ENCODE data around the gene CDH15.
"Not testable (repeated sequence)": the region's sequence is repeated elsewhere in the genome, so short reads cannot be mapped to it uniquely, and the experiment has no call there.

Gene CDH15

DNA sequence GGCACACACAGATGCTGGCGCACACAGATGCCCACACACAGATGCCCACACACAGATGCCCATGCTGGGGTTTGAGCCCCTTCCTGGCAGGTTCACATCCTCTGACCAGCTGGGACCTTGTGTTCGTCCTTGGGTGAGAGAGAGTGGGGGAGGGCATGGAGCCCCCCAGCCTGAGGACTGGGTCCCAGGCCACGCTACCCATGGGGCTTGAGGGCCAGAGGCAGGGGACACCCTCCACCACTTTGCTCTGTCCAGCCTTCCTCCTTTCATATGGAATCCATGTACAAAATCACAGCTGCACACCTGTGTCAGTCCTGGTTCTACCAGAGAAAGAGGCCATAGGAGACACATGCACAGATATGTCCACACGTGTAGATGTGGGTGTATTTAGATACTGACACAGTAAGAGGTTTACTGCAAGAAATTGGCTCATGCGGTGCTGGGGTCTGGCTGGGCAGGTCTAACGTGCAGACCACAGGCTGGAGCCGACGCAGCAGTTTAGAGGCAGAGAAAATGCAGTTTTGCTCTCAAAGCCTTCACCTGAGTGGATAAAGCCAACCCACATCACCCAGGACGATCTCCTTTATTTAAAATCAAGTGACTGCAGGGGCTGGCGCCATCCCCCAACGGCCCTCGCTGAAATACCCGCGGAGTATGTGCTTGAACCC is 17.9 kb downstream of the CDH15 start:
- no peak for FAIRE-seq

DNA sequence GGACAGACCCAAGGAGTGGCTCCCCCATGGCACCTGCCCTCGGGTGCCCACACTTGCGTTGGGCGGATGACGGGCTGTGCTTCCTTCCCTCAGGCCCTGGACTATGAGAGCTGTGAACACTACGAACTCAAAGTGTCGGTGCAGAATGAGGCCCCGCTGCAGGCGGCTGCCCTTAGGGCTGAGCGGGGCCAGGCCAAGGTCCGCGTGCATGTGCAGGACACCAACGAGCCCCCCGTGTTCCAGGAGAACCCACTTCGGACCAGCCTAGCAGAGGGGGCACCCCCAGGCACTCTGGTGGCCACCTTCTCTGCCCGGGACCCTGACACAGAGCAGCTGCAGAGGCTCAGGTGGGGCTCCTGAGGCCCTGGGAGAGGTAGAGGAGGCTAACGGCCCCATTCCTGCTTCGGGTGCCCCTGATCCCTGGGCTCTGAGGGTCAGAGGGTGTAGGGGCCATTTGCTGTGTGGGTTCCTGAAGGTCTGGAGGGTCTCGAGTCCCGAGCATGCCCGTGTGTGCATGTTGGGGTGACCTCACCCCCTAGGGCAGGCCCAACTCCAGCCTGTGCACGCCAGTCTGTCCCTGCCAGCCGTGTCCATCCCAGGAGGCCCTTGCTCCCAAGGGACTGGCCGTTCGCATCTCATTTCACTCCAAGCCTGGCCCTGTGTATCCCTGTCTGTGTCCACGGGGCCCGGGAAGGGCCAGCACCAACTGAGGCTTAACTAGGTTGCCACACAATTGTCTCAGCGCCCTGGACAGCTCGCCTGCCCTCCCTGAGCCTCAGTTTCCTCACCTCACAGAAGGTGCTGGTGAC is 18.8 kb downstream of the CDH15 start:
- no peak for FAIRE-seq

DNA sequence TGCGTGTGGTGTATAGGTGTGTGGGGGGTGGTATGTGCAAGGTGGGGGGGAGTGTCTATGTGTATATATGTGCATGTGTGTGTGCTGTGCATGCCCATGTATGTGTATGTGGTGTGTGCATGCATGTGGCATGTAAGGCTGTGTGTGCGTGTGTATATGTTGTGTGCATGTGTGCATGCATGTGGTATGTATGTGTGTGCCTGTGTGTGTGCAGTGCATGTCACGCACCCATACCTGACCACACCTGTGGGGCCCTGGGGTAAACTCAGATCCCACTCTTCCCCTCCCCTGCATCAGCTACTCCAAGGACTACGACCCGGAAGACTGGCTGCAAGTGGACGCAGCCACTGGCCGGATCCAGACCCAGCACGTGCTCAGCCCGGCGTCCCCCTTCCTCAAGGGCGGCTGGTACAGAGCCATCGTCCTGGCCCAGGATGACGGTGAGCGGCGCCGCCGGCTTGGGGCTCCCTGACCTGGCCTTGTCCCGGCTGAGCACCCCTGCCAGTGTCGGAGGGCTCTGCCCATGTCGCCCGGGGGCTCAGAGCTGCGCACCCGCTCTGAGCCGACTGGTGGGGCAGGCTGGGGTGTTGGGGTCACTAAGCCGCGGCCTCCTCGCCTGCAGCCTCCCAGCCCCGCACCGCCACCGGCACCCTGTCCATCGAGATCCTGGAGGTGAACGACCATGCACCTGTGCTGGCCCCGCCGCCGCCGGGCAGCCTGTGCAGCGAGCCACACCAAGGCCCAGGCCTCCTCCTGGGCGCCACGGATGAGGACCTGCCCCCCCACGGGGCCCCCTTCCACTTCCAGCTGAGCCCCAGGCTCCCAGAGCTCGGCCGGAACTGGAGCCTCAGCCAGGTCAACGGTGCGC is 19.7 kb downstream of the CDH15 start:
- no peak for FAIRE-seq

DNA sequence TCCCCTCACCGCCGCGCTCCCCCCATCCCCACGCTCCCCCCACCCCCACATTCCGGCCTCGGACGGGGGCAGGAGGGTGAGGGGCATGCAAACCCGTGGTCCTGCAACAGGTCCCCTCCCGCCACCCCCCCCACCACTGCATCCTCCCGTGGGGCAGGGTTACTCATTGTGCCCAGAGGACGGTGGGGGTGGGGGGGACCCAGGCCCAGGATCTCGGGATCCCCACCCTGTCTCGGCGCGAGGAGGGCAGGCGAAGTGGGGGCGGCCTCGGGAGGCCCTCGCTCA is 20.3 kb downstream of the CDH15 start:
- FAIRE-seq: no peak

DNA sequence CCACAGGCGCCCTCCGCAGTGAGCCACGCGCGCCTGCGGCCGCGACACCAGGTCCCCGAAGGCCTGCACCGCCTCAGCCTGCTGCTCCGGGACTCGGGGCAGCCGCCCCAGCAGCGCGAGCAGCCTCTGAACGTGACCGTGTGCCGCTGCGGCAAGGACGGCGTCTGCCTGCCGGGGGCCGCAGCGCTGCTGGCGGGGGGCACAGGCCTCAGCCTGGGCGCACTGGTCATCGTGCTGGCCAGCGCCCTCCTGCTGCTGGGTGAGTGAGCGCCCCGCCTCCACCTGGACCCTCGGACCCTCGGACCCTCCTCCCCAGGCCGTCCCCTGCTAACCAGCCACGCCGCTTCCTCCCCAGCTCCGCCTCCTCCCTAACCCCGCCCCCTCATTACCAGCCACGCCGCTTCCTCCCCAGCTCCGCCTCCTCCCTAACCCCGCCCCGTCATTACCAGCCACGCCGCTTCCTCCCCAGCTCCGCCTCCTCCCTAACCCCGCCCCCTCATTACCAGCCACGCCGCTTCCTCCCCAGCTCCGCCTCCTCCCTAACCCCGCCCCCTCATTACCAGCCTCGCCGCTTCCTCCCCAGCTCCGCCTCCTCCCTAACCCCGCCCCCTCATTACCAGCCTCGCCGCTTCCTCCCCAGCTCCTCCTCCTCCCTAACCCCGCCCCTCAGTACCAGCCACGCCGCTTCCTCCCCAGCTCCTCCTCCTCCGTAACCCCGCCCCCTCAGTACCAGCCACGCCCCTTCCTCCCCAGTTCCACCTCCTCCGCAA is 20.8 kb downstream of the CDH15 start:
- FAIRE-seq: not testable (repeated sequence)

DNA sequence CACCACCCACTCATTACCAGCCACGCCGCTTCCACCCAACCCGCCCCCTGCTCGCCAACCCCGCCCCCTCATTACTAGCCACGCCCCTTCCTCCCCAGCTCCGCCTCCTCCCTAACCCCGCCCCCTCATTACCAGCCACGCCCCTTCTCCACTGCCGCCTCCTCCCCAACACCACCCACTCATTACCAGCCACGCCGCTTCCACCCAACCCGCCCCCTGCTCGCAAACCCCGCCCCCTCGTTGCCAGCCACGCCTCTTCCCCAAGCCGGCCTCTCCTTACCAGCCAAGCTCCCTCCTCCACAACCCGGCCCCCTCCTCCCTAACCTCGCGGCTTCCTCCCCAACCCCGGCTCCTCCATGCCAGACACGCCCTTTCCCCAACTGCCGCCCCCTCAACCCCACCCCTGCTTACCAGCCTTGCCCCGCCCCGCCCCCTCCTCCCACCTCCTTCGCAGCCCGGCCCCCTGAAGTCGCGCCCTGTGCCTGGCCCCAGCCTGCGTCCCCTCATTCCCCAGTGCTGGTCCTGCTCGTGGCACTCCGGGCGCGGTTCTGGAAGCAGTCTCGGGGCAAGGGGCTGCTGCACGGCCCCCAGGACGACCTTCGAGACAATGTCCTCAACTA is 21.5 kb downstream of the CDH15 start:
- no peak for FAIRE-seq

DNA sequence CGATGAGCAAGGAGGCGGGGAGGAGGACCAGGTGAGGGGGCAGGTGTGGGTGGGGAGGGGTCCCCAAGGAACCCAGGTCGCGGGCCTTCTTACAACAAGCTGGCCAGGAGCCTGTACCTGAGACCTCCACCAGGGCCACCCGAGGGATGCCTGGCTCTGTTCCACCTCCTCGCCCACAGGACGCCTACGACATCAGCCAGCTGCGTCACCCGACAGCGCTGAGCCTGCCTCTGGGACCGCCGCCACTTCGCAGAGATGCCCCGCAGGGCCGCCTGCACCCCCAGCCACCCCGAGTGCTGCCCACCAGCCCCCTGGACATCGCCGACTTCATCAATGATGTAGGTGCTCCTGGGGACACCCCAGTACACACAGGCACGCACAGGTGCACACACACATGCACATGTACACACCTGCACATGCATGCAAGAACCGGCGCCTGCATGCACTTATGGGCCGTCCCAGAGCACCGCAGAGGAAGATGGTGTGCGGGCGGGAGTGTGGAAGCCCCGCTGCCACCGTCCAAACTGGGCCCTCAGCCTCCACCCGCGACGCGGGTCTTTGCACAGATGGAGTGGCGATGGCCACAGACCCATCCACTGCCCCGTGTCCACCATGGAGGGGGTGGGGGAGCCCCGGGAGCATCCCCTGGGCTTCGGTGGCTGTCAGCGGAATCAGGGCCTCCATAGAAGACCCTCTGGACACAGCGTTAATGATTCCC is 22.2 kb downstream of the CDH15 start:
- no peak for FAIRE-seq

DNA sequence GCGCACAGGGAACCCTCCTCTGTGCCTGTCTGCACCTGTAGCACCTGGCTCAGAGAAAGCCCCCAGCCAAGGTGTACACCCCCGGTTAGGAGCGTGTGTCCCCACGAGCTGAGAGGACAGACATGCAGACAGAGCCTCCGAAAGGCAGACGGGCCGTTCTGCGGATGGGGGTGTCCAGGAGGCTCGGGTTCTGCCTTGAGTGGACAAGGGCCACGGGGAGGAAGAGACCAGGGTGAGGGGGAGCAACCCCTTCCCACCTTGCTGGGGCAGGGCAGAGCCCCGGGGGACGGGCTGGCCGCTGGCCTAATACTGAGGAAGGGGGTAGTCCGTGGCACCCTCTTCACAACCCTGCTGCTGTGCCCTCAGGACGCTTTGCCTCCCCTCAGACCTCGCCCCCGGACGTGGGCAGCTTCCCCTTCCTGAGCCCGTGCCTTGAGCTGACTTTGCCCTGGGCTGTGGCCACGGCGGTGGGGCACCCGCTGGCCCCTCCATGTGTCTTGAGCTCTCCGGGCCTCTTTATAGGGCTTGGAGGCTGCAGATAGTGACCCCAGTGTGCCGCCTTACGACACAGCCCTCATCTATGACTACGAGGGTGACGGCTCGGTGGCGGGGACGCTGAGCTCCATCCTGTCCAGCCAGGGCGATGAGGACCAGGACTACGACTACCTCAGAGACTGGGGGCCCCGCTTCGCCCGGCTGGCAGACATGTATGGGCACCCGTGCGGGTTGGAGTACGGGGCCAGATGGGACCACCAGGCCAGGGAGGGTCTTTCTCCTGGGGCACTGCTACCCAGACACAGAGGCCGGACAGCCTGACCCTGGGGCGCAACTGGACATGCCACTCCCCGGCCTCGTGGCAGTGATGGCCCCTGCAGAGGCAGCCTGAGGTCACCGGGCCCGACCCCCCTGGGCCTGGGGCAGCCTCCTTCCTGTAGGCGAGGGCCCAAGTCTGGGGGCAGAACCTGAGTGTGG is 23.1 kb downstream of the CDH15 start:
- FAIRE-seq: no peak

DNA sequence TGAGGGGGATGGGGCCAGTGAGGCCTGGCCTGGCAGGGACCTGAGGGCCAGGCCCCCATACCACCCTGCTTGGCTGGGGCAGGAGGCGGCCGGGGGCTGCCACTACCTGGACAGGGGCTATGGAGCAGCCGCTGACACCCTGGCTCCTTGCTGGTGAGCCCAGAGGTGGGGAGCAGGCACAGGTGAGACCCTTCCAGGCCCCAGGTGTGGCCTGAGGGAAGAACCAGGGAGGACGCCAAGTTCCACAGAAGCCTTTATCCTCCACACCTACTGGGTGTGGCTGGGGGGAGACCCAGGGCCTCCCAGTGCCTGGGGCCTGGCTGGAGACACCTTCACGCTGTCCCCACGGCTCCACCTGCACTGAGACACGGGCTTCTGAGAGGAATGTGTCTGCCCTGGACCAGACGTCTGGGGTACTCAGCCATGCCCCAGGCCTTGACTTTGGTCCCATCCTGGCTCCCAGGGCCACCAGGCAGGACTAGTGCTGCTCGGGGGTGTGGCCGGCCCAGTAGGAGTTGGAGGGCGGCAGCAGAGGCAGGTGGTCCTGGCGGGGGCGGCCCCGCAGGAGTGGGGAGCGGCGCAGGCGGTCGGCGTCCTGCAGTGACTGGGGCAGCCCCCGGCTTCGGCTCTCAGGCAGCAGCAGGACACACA is 24.1 kb downstream of the CDH15 start:
- FAIRE-seq: no peak

DNA sequence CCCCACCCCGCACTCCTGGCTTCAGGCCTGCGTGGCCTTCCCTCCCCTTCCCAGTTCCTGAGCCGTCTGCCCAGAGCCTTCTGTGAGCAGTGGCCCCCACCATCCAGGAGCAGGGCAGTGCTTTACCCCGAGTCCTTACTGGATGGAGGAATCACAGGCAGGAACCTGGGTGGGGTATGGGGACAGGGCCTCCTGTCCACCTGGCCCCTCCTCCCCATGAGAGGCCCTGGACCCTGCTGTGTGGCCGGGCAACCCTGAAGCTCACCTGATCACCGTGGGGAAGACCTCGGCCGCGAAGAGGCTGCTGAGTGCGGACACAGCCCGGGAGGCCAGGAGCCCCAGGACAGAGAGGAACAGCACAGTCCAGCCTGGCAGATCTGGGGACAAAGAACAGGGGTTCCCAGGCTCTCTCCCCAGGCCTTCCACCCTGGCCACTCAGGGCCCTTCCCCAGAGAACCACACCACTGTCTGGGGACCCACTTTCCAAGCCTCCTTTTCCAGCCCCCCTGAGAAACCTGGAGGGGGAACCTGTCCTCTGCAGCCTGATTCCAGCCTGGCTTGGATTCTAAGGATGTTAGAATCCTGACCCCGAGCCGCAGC is 25.6 kb downstream of the CDH15 start:
- FAIRE-seq: no peak

DNA sequence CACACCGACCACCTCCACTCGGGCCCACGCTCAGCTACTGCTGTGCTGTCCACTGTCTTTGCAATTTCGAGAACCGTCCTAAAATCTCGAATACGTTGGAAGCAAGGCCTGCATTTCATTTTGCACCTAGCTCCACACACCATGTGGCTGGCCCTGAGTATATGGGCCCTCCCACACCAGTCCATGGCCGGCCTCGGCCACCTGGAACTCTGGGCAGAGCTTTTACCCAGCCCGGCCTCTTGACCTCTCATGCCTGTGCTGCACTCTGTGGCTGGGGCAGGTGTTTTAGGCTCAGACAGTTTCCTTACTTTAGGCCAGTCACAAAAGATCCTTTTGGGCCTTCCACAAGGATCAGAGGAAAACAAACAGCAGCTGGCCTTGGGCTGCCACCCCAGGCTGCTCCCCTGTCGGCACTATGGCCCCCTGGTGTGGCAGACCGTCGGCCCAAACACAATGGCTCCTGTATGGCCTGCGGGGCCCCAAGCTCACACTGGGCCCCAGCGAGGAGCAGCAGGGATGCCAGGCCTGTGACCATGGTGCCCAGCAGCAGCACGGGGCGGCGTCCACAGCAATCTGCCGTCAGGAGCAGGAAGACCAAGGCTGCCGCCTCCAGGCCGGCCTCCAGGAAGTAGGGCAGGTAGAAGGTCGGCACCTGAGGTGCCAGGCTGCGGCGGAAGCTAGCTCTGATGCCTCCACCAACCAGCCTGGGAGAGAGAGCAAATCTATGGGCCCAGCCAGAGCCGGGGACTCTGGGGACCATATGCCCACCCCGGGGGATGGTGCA is 26.3 kb downstream of the CDH15 start:
- FAIRE-seq: no peak

DNA sequence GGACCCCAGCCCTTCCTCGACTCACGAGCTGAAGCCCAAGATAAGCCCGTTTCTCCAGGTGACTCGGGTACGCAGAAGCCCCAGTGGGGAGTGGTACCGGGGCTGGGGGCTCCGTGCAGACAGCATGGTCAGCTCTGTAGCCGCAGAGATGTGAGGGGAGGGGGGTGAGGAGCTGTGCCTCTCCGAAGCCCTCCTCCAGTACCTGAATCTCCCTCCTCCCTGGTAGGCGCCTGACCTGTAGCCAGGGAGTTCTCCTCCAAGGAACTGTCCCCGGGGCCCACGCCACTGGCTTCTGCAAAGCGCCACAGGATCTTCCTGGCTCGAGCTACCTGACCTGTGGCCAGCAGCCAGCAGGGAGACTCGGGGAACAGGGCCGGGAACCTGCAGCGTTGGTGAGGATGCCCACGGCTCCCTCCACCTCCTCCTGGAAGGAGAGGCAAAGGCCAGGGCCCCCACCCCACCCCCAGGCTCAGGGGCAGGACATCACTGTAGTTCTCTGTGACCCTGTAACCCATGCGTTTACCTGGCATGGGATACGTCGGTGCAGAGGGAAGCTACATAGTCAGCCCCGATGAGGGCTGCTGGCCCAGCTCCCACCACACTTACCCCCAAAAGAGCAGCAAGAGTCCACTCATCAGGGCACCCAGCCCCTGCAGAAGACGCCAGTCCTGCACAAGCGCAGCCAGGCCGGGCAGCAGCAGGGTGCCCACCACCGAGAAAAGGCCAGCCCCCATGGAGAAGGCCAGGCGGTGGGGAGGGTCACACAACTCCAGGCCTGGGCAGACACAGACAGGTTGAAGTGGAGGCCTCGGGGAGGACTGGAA is 27.1 kb downstream of the CDH15 start:
- no peak for FAIRE-seq

DNA sequence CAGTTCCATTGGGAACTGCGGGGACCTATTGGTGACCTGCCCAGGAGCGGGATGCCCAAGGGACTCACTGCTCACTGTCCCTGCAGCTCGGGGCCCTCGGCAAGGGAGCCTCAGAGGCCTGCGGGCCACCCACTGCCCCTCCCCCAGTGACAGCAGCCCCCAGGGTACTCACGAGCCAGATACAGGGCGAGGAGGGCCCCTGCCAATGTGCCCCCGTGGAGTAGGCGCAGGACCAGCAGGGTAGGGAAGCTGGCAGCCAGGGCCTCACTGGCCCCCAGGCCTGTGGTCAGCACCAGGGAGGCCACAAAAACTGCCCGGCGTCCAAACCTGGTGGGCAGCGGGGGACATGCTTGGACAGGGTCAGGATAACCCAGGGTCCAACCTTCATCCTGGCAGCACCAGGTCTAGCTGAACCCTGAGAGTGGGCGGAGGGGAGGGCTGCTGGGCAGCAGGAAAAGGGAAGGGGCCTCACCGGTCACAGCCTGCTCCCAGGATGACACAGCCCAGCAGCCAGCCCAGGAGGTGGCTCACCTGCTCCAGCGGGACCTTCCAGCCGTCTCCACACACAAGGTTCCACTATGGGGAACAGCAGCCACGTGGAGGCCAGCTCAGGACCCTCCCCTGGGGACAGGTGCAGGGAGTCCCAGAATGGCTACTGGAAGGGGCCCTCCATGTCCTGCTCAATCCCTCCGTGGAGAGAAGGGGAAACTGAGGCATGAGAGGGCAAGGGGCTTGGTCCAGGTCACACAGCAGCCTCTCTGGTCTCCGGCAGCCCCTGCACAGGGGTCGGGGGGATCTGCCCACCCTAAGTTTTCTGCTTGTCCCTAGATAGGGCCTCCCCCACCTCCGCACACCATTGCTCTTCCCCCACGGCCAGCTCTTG is 27.9 kb downstream of the CDH15 start:
- FAIRE-seq: no peak

DNA sequence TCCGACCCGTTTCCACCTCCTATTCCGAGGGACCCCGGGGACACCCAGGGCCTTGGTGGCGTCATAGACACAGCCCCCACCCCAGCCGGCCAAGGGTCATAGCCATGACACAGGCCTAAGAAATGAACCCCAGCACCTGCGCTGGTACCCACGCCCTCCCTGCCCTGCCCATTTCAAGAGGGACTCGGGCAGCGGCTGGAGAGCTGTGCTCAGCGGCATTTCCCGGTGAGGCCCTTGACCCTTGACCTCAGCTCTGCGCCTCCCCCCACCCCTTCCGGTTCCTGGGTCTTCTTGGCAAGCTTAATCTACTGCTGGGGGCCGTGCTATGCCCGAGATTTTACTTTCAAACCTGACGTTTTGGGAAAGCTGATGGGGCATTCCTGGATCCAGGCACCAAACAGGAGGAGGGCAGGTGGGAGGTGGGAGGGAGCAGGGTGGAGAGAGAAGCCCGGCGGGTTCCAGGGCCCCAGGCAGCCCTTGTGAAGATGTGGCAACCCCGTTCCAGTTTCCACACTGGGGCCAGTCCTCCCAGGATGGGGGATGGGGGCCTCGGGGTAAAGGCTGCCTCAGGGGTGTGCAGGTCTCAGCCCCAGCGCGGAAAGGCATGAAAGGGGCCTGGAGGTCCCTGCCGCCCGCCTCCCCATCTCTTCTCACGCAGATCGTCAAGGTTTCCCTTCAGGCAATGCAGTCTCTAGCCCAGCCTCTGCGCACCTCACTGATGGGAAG is 28.7 kb downstream of the CDH15 start, which contains the start of gene SLC22A31:
TSS of gene SLC22A31 (minus strand) at position 414 of the 726 bp plus-strand sequence. CDS start at position 378, 36 bp downstream.
- no peak for FAIRE-seq

DNA sequence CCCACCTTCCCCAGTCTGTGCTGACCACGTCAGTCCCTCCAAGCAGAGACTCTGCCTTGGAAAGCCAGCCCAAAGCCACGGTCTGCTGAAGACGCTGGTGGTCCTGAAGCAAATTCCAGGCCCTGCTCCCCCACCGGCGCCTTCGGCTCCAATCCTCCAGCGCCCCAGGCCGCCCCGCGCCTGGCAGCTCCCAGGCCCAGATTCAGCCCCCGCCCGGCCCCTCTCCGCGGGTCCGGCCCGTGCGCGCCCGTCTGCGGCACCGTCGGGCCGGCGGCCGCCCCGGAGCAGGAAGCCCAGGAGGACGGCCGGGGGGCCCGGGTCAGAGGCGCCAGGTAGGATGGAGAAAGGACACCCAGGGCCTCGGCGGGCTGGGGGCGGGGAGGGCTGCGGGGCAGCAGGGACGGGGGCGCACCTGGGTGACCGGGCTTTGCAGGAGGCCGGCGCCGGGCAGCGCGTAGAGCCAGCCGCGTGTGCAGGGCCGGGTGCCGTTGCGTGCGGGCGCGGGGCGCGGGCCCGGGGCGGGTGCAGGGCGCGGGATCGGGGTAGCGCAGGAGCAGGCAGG is 29.4 kb downstream of the CDH15 start:
- FAIRE-seq: no peak

Data from TTC549 (cell line).